GM21737 (cell line): ENCODE measurements around the gene NUDT16L1.

Experiments used
- ATAC-seq: cut with Tn5 transposase; IDR thresholded peaks from one replicate; pipeline ENCODE4 v1.9.1; 2021; ENCODE audit warnings: mild to moderate bottlenecking, moderate library complexity; ENCODE audit not compliant: unreplicated experiment

NUDT16L1 gene

GRCh38 chr16:4682084-4682591, 11.2 kb upstream of the NUDT16L1 start:
- ATAC-seq: no peak

- no peak for ATAC-seq
Measured at GRCh38 chr16:4682616-4683254, 10.6 kb upstream of the NUDT16L1 start.

DNA sequence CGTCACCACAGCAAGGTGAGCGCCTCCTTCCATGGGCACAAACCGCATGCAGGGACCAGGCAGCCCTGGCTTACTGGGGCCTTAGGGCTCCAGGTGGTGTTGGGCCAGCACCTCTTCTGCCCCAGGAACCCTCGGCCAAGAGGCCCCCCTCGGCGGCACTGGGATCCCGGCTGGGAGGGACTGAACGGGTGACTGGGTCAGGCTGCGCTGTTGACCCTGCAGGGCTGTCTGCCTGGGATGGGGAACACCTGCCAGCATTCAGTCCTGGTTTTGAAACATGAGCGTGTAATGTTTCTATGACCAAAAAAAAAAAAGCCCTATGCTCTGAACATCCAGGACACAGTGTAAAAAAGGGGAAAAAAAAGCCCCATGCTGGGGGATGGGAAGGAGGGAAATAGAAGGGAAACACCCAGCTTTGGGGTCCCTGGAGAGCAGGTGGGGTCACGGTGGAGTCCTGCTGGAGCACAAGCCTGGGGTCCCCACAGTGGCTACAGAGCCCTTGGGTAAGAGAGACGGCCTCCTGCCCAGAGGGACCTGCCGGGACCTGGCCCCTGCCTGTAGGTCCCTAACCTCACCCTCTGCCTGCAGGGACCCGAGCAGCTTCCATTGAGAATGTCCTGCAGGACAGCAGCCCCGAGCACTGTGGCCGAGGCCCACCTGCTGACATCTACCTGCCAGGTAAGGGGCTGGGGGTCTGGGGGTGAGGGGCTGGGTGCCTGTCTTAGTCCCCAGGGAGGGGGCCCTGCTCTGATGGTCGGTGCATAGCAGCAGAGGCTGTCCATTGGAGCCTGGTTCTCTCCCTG, 9.9 kb upstream of the NUDT16L1 start:
- no peak for ATAC-seq

DNA sequence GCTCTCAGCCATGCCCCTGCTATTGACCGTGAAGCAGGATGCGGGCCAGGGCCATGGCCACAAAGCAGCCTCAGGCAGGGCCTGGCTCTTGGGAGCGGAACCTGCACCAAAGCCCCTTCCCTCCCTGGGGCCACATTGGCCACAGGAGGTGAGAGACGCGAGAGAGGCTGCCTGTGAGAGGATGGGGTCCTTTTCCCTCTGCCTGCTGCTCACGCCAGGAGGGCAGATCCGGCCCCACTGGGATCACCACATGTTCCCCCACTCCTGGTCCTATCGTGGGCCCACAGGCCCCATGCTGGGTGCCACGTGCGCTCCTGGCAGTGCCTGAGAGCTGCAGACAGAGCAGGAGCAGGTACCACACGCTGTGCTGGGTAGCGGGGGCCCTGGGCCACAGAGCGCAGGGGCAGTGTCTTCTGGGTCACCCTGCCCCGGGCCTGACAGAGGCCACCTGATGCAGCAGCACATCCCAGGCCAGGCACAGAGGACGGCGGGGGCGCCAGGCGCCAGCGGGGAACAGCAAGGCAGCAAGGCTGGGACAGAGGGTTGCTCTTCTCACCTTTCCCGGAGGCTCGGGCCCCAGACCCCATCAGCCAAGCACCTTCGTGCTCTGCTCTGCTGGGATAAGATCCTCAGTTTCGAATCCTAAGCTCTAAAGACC, 9.2 kb upstream of the NUDT16L1 start:
- no peak for ATAC-seq

- no peak for ATAC-seq
Measured at GRCh38 chr16:4684763-4685162, 8.6 kb upstream of the NUDT16L1 start.

DNA sequence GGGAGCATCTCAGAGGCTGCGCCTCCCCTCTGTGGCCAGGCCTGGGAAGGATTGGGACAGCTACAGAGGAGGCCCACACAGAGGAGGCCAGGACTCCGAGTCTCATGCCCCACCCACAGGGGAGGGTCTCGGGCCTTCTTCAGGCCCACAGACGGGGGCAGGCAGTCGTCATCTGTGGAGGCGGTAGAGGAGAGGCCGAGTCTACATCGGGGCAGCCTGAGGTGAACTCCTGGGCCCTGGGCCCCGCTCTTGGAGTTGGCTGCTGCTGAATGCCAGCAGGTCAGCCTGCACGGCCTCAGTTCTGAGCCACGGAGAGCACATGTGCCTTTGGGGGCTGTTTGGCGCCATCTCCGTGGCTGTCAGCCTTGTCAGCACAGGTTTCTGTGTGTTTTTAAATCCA, 8.1 kb upstream of the NUDT16L1 start:
- no peak for ATAC-seq

DNA sequence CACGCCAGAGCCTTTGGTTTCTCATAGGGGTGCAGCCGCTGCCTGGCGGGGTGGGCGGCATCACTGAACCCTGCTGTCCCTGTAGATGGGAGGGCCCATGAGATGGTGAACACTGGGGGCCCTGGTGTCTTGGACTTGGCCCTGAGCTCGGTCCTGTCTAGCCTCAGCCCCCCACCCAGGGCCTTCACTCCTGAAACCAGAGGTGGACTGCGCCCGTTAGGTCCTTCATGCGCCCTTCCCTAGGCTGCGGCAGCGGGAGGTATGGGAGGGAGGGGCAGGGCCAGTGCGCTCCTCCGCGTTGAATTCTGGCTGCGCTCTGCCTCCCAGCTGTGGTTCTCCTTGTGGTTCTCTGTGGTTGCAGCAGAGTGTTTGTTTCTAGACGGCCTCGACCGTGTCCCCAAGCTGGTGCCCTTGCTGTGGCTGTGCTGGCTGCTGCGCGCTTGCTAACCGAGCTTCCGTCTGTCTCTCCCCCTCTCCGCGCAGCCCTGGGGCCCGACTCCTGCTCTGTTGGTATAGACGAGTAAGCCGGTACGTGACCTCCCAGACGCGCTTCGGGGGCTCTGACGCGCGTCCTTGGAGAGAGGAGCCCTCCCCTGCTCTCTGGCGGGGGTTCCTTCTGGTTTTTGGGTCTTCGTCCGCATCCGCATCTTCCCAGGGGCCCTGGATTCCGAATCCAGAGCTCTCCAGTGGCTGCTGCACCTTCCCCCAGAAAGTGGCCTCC, 7.4 kb upstream of the NUDT16L1 start:
- no peak for ATAC-seq

- ATAC-seq: no peak
Measured at GRCh38 chr16:4686497-4687210, 6.7 kb upstream of the NUDT16L1 start.

DNA sequence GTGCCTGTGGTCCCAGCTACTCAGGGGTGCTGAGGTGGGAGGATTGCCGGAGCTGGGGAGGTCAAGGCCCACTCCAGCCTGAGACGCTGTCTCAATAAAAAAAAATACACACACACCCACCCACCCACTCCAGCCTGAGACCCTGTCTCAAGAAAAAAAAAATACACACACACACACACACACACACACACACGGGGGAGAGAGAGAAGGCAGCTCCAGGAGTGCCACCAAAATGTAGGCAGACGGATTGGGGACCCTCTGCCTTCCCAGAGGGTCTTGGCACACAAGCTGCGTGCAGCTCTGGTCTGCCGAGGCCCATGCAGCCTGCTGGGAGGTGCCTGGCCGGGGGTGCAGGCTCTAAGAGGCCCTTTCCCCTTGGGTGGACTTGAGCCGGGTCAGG, 5.9 kb upstream of the NUDT16L1 start:
- ATAC-seq: no peak

GRCh38 chr16:4687946-4688673, 5.3 kb upstream of the NUDT16L1 start:
- no peak for ATAC-seq

GRCh38 chr16:4688674-4689045, 4.7 kb upstream of the NUDT16L1 start:
- no peak for ATAC-seq

GRCh38 chr16:4689091-4689671, 4.2 kb upstream of the NUDT16L1 start:
- ATAC-seq: no peak

DNA sequence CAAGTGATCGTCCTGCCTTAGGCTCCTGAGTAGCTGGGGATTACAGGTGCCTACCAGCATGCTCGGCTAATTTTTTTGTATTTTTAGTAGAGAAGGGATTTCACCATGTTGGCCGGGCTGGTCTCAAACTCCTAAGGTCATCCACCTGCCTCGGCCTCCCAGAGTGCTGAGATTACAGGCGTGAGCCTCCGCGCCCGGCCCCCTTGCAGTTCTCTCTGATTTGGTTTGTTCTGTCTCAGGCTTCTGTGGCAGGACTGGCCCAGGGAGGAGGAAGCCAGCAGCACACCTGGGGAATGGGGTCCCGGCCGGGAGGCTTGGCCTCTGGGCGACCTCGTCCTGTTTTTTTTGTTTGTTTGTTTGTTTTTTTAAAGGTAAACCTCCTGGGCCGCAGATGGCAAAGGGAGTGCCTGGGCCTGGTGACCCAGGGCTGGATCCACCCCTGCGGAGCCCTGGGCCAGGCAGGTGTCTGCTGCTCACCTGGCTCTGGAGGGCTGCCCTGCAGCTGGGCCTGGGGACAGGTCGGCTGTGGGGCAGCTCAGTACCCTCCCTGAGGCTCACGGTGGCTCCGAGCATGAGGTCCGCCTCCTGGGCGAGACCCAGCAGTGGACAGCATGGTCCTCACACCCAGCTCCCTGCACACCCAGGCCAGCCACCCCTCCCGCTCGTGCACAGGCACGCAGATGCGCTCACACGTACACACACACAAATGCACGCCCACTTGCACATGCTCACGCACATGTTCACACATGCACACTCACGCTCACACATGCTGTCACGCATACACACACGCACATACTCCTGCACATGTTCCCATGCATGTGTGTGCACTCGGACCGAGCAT, 3.3 kb upstream of the NUDT16L1 start:
- no peak for ATAC-seq

DNA sequence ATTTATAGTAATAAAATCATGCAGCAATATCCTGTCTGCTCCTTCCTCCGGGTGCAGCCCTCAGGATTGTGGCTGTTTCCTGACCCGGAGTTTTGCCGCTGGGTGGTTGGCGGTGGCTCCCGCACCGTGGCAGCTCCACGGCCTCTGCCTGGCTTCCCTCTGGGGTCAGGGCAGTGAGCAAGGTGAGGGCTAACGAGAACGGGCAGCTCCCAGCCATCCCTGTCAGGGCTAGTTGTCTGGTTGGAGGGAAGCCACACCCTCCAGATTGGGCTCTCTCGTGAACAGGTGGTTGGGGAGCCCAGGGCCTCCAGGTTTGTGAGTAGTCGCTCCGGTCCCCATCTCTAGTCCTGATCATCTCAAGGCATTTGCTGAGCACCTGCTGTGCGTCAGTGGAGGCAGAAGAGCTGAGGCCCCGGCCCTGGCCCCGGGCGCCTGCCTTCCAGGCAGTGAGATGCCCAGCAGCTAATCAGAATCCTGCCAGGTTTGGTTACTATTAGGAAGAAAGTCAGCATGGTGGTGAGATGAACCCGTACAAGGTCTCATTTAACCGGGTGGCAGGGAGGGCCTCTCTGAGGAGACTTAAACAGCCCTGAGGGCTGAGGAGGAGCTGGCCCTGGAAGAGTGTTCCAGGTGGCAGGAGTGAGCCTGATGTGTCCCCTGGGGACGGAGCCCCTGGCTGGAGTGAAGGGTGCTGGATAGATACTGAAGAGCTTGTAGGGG, 2.3 kb upstream of the NUDT16L1 start:
- no peak for ATAC-seq

DNA sequence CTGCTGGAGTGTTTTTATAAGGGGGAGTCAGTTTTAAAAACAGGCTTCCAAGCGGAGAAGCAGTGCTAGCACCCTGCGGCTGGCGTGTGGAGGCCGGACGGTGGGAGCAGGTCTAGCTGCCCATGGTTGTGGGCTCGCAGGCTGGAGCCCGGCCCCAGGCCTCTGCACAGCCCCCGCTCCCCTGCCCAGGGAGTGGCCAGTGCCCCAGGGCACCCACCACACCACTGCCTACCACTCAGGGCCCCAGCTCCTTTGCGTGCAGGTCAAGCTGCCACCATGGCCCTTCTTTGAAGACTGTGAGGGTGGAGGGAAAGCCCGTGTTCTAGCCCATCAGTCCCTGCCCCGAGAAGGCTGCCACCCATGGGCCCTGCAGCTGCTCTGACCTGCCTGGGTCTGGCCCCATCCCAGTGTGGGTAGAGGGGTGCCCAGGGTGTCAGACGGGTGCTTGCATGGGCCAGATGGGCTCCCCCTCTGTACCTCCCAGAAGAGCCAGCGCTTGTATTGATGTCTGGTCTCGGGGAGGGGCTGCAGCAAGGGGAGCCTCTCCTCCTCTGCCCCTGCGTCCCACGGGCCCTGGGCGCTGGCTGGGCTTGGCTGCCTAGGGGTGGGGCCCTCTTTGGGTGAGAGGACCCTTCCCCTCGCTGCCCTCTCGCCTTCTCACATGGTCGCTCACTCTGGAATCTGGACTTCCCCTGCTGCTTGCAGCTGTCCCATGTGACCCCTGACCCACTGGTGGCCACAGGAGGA, 1.5 kb upstream of the NUDT16L1 start:
- no peak for ATAC-seq

GRCh38 chr16:4692460-4693295, 684 bp upstream of the NUDT16L1 start:
- ATAC-seq: peak; percentile 0
